ENCODE data around the gene PER2. TPM values are rescaled to one million over a fixed set of nuclear protein-coding genes. Genes with fewer than 3 reads are reported as not detected.
A peak's percentile ranks its signal among the peaks of the same experiment; 100 is the strongest.

The PER2 gene
- total RNA-seq, 4 donors from 2014 or later: 8.2 to 18.6 (median 9.8) TPM

- Histone ChIP-seq H3K4me1 (peaks cover 0 to 38% (median 12%) of the 10 kb centered on the region in 4 donors), H3K9me3 (no peaks in the 10 kb centered on the region), H3K36me3 (peaks cover 0 to 86% (median 4%) of the 10 kb centered on the region in 3 donors), H3K4me3 (no peak overlapping the region), H3K27ac (peak overlapping the region in 3 of 4 donors; percentile 13 to 72 (median 60)), H3K27me3 (no peaks in the 10 kb centered on the region)
- no peak for TF ChIP-seq CTCF (IDR thresholded peaks at IDR 0.05)
- no peak for TF ChIP-seq EP300 (IDR thresholded peaks at IDR 0.05)
- no peak for TF ChIP-seq POLR2A (IDR thresholded peaks at IDR 0.05)
- 62 to 100% methylated on average over 1 to 3 of the region's 4 CpGs for WGBS, 2 donors
- no peak for DNase-seq (ENCODE audit: low spot score in 2 of 2)
These were observed 24.3 kb downstream of the PER2 start for GRCh38 chr2:238264072-238264460.

GRCh38 chr2:238263204-238264071 is 25.0 kb downstream of the PER2 start:
- Histone ChIP-seq H3K36me3 (peaks cover under 1 to 86% (median 4%) of the 10 kb centered on the region in 3 donors), H3K27ac (peak overlapping the region; percentile 48 to 72 (median 59)), H3K9me3 (no peaks in the 10 kb centered on the region), H3K4me1 (peaks cover 0 to 38% (median 12%) of the 10 kb centered on the region in 4 donors), H3K4me3 (no peak overlapping the region), H3K27me3 (no peaks in the 10 kb centered on the region)
- TF ChIP-seq POLR2A (IDR thresholded peaks at IDR 0.05) (no peak), CTCF (IDR thresholded peaks at IDR 0.05) (peak; percentile 72 to 93 (median 76)), EP300 (IDR thresholded peaks at IDR 0.05) (peak in 1 of 2 donors; percentile 62)
- peak; percentile 94 to 97 for DNase-seq (ENCODE audit: low spot score in 2 of 2)
- 10 to 14% methylated on average over 13 of the region's 13 CpGs for WGBS, 2 donors

GRCh38 chr2:238262496-238263122 is 25.8 kb downstream of the PER2 start:
- Histone ChIP-seq H3K27ac (peak overlapping the region; percentile 48 to 72 (median 59)), H3K9me3 (no peaks in the 10 kb centered on the region), H3K4me1 (peaks cover 0 to 38% (median 12%) of the 10 kb centered on the region in 4 donors), H3K4me3 (no peak overlapping the region), H3K27me3 (no peaks in the 10 kb centered on the region), H3K36me3 (peaks cover 4 to 86% (median 9%) of the 10 kb centered on the region in 3 donors)
- no peak for DNase-seq (ENCODE audit: low spot score in 2 of 2)
- 87 to 94% methylated on average over 11 to 12 of the region's 12 CpGs for WGBS, 2 donors
- no peak for TF ChIP-seq POLR2A (IDR thresholded peaks at IDR 0.05)
- TF ChIP-seq EP300 (IDR thresholded peaks at IDR 0.05): no peak
- TF ChIP-seq CTCF (IDR thresholded peaks at IDR 0.05): no peak

- TF ChIP-seq POLR2A (IDR thresholded peaks at IDR 0.05): no peak
- TF ChIP-seq CTCF (IDR thresholded peaks at IDR 0.05): no peak
- no peak for TF ChIP-seq EP300 (IDR thresholded peaks at IDR 0.05)
- H3K36me3 ChIP-seq: peaks cover 4 to 86% (median 10%) of the 10 kb centered on the region in 3 donors
- H3K4me1 ChIP-seq: peaks cover 0 to 38% (median 12%) of the 10 kb centered on the region in 4 donors
- no peaks in the 10 kb centered on the region for H3K27me3 ChIP-seq
- no peak overlapping the region for H3K4me3 ChIP-seq
- no peaks in the 10 kb centered on the region for H3K9me3 ChIP-seq
- no peak for DNase-seq (ENCODE audit: low spot score in 2 of 2)
- WGBS, 2 donors: 85 to 92% methylated on average over 14 to 16 of the region's 16 CpGs
- peak overlapping the region in 2 of 4 donors; percentile 31 to 68 for H3K27ac ChIP-seq
These were observed 26.6 kb downstream of the PER2 start for GRCh38 chr2:238261718-238262375.
